Fibroblast of lung (primary cell): ENCODE results near the gene ARL16. TPM values are rescaled to one million over a fixed set of nuclear protein-coding genes. Genes with fewer than 3 reads are reported as not detected.

ENCODE experiments used
- DNase-seq, 2 donors: peaks; one replicate each; pipeline versions ENCODE4 v3.0.0 to v3.0.0-alpha.2; 2010; ENCODE audit warnings: low read depth in 2 of 2
- H2AFZ ChIP-seq: 2 replicates; pipeline ENCODE4 v1.5.1; 2012; ENCODE audit warnings: low read length, control low read depth, inconsistent platforms
- H3K27ac ChIP-seq: 2 replicates; pipeline ENCODE4 v1.5.1; 2011; ENCODE audit warnings: low read length, control low read depth; ENCODE audit not compliant: insufficient read depth
- H3K27me3 ChIP-seq: 2 replicates; pipeline ENCODE4 v1.5.1; 2011; ENCODE audit warnings: mild to moderate bottlenecking, low read length; ENCODE audit not compliant: control insufficient read depth, insufficient read depth
- H3K36me3 ChIP-seq: 2 replicates; pipeline ENCODE4 v1.5.1; 2011; ENCODE audit warnings: low read length; ENCODE audit not compliant: control insufficient read depth, insufficient read depth
- H3K4me1 ChIP-seq: 2 replicates; pipeline ENCODE4 v1.5.1; 2011; ENCODE audit warnings: low read length; ENCODE audit not compliant: control insufficient read depth, insufficient read depth; ENCODE audit errors: extremely low read depth
- H3K4me2 ChIP-seq: 2 replicates; pipeline ENCODE4 v1.5.1; 2011; ENCODE audit warnings: low read length, control low read depth; ENCODE audit not compliant: insufficient read depth; ENCODE audit errors: extremely low read depth
- H3K4me3 ChIP-seq, 4 experiments: fragments of 200-600 bp in 1 of 4; sonication (generic) in 1 of 4; replicated peaks in 1 of 4; 2 replicates each; pipeline ENCODE4 v1.5.1; 2011 to 2016; ENCODE audit warnings: low read length in 4 of 4, low read depth in 3 of 4, mild to moderate bottlenecking in 3 of 4, control low read depth in 2 of 4, inconsistent platforms in 1 of 4, mixed read lengths in 1 of 4; ENCODE audit not compliant: insufficient read depth in 1 of 4; ENCODE audit errors: control extremely low read depth in 1 of 4
- H3K79me2 ChIP-seq: 2 replicates; pipeline ENCODE4 v1.5.1; 2012; ENCODE audit warnings: mild to moderate bottlenecking, low read length, inconsistent platforms; ENCODE audit not compliant: control insufficient read depth, insufficient read depth
- H3K9ac ChIP-seq: 2 replicates; pipeline ENCODE4 v1.5.1; 2011; ENCODE audit warnings: mild to moderate bottlenecking, low read length, control low read depth; ENCODE audit not compliant: insufficient read depth
- H3K9me3 ChIP-seq: 2 replicates; pipeline ENCODE4 v1.5.1; 2012; ENCODE audit warnings: low read depth, low read length; ENCODE audit not compliant: control insufficient read depth, insufficient read depth
- H4K20me1 ChIP-seq: 2 replicates; pipeline ENCODE4 v1.5.1; 2011; ENCODE audit warnings: low read length; ENCODE audit not compliant: control insufficient read depth, insufficient read depth; ENCODE audit errors: extremely low read depth
- EZH2 ChIP-seq: IDR thresholded peaks from 2 replicates; pipeline ENCODE4 v1.5.1; 2012; ENCODE audit warnings: low read length, control low read depth, mild to moderate bottlenecking; ENCODE audit errors: missing control alignments
- polyA plus RNA-seq, 2 donors: library from polyadenylated mRNA; depleted of rRNA in 1 of 2; stranded (reverse) in 1 of 2; unstranded in 1 of 2; fragments of >200 nt; gene quantifications; 2 replicates each; pipeline ENCODE4 v1.2.1, GENCODE V29; 2011 to 2012; ENCODE audit warnings: missing spikeins in 1 of 2
- total RNA-seq: library from RNA; depleted of rRNA; stranded (reverse); fragments of >200 nt; gene quantifications from 2 replicates; pipeline ENCODE4 v1.2.1, GENCODE V29; 2014
- TF ChIP-seq, protein P1 (sequence below), 2 donors: IDR thresholded peaks in 1 of 2; conservative IDR thresholded peaks in 1 of 2; 1 replicate in 1 of 2; 2 replicates in 1 of 2; pipeline ENCODE4 v1.5.1; 2011 to 2012; ENCODE audit warnings: low read length in 2 of 2, control low read depth in 1 of 2, inconsistent platforms in 1 of 2, low read depth in 1 of 2, mild to moderate bottlenecking in 1 of 2

ARL16 gene
- total and polyA plus RNA-seq, 2 donors (not counting 1 experiment from before 2014, with no cell fraction given), result 28.1 to 35.8 TPM

DNA sequence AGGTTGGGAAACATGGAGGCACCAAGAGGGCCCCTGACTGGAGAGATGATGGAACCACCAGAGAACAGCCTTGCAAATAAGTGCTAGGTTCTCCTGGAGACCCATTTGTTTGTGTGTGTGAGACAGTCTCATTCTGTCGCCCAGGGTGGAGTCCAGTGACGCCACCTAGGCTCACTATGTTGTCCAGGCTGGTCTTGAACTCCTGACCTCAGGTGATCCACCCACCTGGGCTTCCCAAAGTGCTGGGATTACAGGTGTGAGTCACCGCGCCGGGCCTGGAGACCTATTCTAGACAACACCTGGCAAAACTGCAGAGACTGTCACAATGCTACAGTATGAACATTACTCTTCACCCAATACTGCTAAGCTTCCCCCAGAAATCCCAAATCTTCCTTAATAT lies 48.2 kb downstream of the ARL16 start:
- Histone ChIP-seq H2AFZ (no peak overlapping the region), H3K4me3 (peak overlapping the region; percentile 59 to 88 (median 81)), H3K27ac (no peak overlapping the region), H3K9me3 (no peaks in the 10 kb centered on the region), H3K79me2 (peaks cover 55% of the 10 kb centered on the region), H4K20me1 (no peaks in the 10 kb centered on the region), H3K9ac (no peak overlapping the region), H3K4me1 (peaks cover 4% of the 10 kb centered on the region), H3K4me2 (peak overlapping the region; percentile 85), H3K27me3 (no peaks in the 10 kb centered on the region), H3K36me3 (peaks cover 2% of the 10 kb centered on the region)
- no peak for DNase-seq
- TF ChIP-seq EZH2, result no peak
- TF ChIP-seq, protein P1, sequence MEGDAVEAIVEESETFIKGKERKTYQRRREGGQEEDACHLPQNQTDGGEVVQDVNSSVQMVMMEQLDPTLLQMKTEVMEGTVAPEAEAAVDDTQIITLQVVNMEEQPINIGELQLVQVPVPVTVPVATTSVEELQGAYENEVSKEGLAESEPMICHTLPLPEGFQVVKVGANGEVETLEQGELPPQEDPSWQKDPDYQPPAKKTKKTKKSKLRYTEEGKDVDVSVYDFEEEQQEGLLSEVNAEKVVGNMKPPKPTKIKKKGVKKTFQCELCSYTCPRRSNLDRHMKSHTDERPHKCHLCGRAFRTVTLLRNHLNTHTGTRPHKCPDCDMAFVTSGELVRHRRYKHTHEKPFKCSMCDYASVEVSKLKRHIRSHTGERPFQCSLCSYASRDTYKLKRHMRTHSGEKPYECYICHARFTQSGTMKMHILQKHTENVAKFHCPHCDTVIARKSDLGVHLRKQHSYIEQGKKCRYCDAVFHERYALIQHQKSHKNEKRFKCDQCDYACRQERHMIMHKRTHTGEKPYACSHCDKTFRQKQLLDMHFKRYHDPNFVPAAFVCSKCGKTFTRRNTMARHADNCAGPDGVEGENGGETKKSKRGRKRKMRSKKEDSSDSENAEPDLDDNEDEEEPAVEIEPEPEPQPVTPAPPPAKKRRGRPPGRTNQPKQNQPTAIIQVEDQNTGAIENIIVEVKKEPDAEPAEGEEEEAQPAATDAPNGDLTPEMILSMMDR (conservative IDR thresholded peaks at IDR 0.05 in 1 of 2, IDR thresholded peaks at IDR 0.05 in 1 of 2; ENCODE audit: low read depth in 1 of 2, low read length in 2 of 2), result no peak

GRCh38 chr17:81631482-81631881 lies 52.1 kb downstream of the ARL16 start:
- Histone ChIP-seq H3K9ac (no peak overlapping the region), H3K27me3 (no peaks in the 10 kb centered on the region), H4K20me1 (no peaks in the 10 kb centered on the region), H3K27ac (no peak overlapping the region), H2AFZ (no peak overlapping the region), H3K79me2 (peaks cover 57% of the 10 kb centered on the region), H3K4me1 (peaks cover 4% of the 10 kb centered on the region), H3K9me3 (no peaks in the 10 kb centered on the region), H3K36me3 (peaks cover 3% of the 10 kb centered on the region), H3K4me2 (no peak overlapping the region), H3K4me3 (no peak overlapping the region)
- no peak for TF ChIP-seq EZH2
- TF ChIP-seq, protein P1 (conservative IDR thresholded peaks at IDR 0.05 in 1 of 2, IDR thresholded peaks at IDR 0.05 in 1 of 2; ENCODE audit: low read depth in 1 of 2, low read length in 2 of 2), result no peak
- DNase-seq, result no peak

Other genes starting within 250 kb of the ARL16 start
- gene ACTG1, start 171.0 kb downstream of the ARL16 start, total RNA-seq, result 5,538 and 6,636 TPM in 2 replicates
- 8,446 and 8,888 TPM in 2 replicates for gene ACTG1, start 171.0 kb downstream of the ARL16 start, polyA plus RNA-seq
- 1.5 and 2.0 TPM in 2 replicates for gene FSCN2, start 155.4 kb downstream of the ARL16 start, total RNA-seq
- gene FSCN2, start 155.4 kb downstream of the ARL16 start, polyA plus RNA-seq, result 0.07 and 0.35 TPM in 2 replicates
- 10.4 and 12.6 TPM in 2 replicates for gene FAAP100, start 131.4 kb downstream of the ARL16 start, total RNA-seq
- gene FAAP100, start 131.4 kb downstream of the ARL16 start, polyA plus RNA-seq, result 6.7 and 8.1 TPM in 2 replicates
- gene NPLOC4, start 46.7 kb downstream of the ARL16 start, total RNA-seq, result 49.8 and 51.0 TPM in 2 replicates
- 62.5 and 82.8 TPM in 2 replicates for gene NPLOC4, start 46.7 kb downstream of the ARL16 start, polyA plus RNA-seq
- 1.0 and 3.0 TPM in 2 replicates for gene TSPAN10, start 46.6 kb downstream of the ARL16 start, total RNA-seq
- gene TSPAN10, start 46.6 kb downstream of the ARL16 start, polyA plus RNA-seq, result 0.94 and 1.3 TPM in 2 replicates
- 0.17 TPM in 1 of 2 replicates, not detected in the other for gene PDE6G, start 27.3 kb downstream of the ARL16 start, total RNA-seq
- gene PDE6G, start 27.3 kb downstream of the ARL16 start, polyA plus RNA-seq, result 0.64 and 0.75 TPM in 2 replicates
- gene OXLD1, start 17.2 kb downstream of the ARL16 start, total RNA-seq, result 34.2 and 45.6 TPM in 2 replicates
- 8.8 and 11.6 TPM in 2 replicates for gene OXLD1, start 17.2 kb downstream of the ARL16 start, polyA plus RNA-seq
- gene CCDC137, start 17.1 kb downstream of the ARL16 start, total RNA-seq, result 6.2 and 6.9 TPM in 2 replicates
- gene CCDC137, start 17.1 kb downstream of the ARL16 start, polyA plus RNA-seq, result 9.8 and 13.3 TPM in 2 replicates
- gene HGS, start 214 bp upstream of the ARL16 start, total RNA-seq, result 55.2 and 65.7 TPM in 2 replicates
- gene HGS, start 214 bp upstream of the ARL16 start, polyA plus RNA-seq, result 43.1 and 81.1 TPM in 2 replicates
- gene MRPL12, start 19.6 kb upstream of the ARL16 start, total RNA-seq, result 6.4 and 11.2 TPM in 2 replicates
- gene MRPL12, start 19.6 kb upstream of the ARL16 start, polyA plus RNA-seq, result 46.8 and 75.2 TPM in 2 replicates
- 2.8 and 5.8 TPM in 2 replicates for gene SLC25A10, start 28.5 kb upstream of the ARL16 start, total RNA-seq
- gene SLC25A10, start 28.5 kb upstream of the ARL16 start, polyA plus RNA-seq, result 3.7 and 10.1 TPM in 2 replicates
- gene GCGR, start 120.4 kb upstream of the ARL16 start, total RNA-seq, result not detected in 2 replicates
- gene GCGR, start 120.4 kb upstream of the ARL16 start, polyA plus RNA-seq, result not detected in 2 replicates
- gene MCRIP1, start 149.5 kb upstream of the ARL16 start, total RNA-seq, result 108 and 118 TPM in 2 replicates
- gene MCRIP1, start 149.5 kb upstream of the ARL16 start, polyA plus RNA-seq, result 37.5 and 37.6 TPM in 2 replicates
- under 0.01 TPM in 1 of 2 replicates, not detected in the other for gene PPP1R27, start 151.3 kb upstream of the ARL16 start, total RNA-seq
- not detected in 2 replicates for gene PPP1R27, start 151.3 kb upstream of the ARL16 start, polyA plus RNA-seq
- 633 and 1,034 TPM in 2 replicates for gene P4HB, start 176.7 kb upstream of the ARL16 start, total RNA-seq
- gene P4HB, start 176.7 kb upstream of the ARL16 start, polyA plus RNA-seq, result 106 and 109 TPM in 2 replicates
- 61.6 and 95.0 TPM in 2 replicates for gene ARHGDIA, start 187.5 kb upstream of the ARL16 start, total RNA-seq
- 164 and 254 TPM in 2 replicates for gene ARHGDIA, start 187.5 kb upstream of the ARL16 start, polyA plus RNA-seq
- 77.3 and 82.2 TPM in 2 replicates for gene ALYREF, start 207.8 kb upstream of the ARL16 start, total RNA-seq
- 41.6 and 81.5 TPM in 2 replicates for gene ALYREF, start 207.8 kb upstream of the ARL16 start, polyA plus RNA-seq
- 144 and 175 TPM in 2 replicates for gene ANAPC11, start 207.9 kb upstream of the ARL16 start, total RNA-seq
- gene ANAPC11, start 207.9 kb upstream of the ARL16 start, polyA plus RNA-seq, result 223 and 269 TPM in 2 replicates
- 0.51 and 0.83 TPM in 2 replicates for gene NPB, start 218.4 kb upstream of the ARL16 start, total RNA-seq
- 0.19 and 0.31 TPM in 2 replicates for gene NPB, start 218.4 kb upstream of the ARL16 start, polyA plus RNA-seq
- gene PCYT2, start 227.6 kb upstream of the ARL16 start, total RNA-seq, result 31.6 and 65.6 TPM in 2 replicates
- gene PCYT2, start 227.6 kb upstream of the ARL16 start, polyA plus RNA-seq, result 46.0 and 61.1 TPM in 2 replicates
- gene SIRT7, start 234.4 kb upstream of the ARL16 start, total RNA-seq, result 14.9 and 18.7 TPM in 2 replicates
- gene SIRT7, start 234.4 kb upstream of the ARL16 start, polyA plus RNA-seq, result 3.3 and 4.4 TPM in 2 replicates
- 18.0 and 20.6 TPM in 2 replicates for gene MAFG, start 243.9 kb upstream of the ARL16 start, total RNA-seq
- 11.0 and 11.3 TPM in 2 replicates for gene MAFG, start 243.9 kb upstream of the ARL16 start, polyA plus RNA-seq